HCT116 (cell line): ENCODE measurements around the gene EEF1A2.

Source experiments
- ATF3 ChIP-seq: IDR thresholded peaks from 2 replicates; pipeline ENCODE4 v1.6.1; 2012
- CEBPB ChIP-seq: IDR thresholded peaks from 2 replicates; pipeline ENCODE4 v1.6.1; 2012; ENCODE audit warnings: low read depth
- CTCF ChIP-seq, 3 experiments: fragments of 200-600 bp in 1 of 3; sonication (generic) in 1 of 3; IDR thresholded peaks in 2 of 3; conservative IDR thresholded peaks in 1 of 3; 2 replicates each; pipeline ENCODE4 v1.5.1; 2012 to 2017; ENCODE audit warnings: low read depth in 2 of 3, low read length in 2 of 3, antibody characterized with exemption in 1 of 3, borderline replicate concordance in 1 of 3, control low read depth in 1 of 3, mild to moderate bottlenecking in 1 of 3, mixed read lengths in 1 of 3, mixed run types in 1 of 3, moderate library complexity in 1 of 3; ENCODE audit not compliant: insufficient read depth in 1 of 3
- ELF1 ChIP-seq: IDR thresholded peaks from 2 replicates; pipeline ENCODE4 v1.6.1; 2012; ENCODE audit warnings: low read depth, borderline replicate concordance
- EZH2phosphoT487 ChIP-seq: fragments of 200-600 bp; IDR thresholded peaks from 2 replicates; pipeline ENCODE4 v1.6.1; 2018; ENCODE audit warnings: antibody characterized with exemption, borderline replicate concordance
- JUND ChIP-seq: IDR thresholded peaks from 2 replicates; pipeline ENCODE4 v1.6.1; 2012
- POLR2A ChIP-seq: IDR thresholded peaks from 2 replicates; pipeline ENCODE4 v1.7.0; 2011; ENCODE audit warnings: borderline replicate concordance; ENCODE audit not compliant: insufficient read depth, insufficient read length; ENCODE audit errors: extremely low read depth
- POLR2AphosphoS5 ChIP-seq: IDR thresholded peaks from 2 replicates; pipeline ENCODE4 v1.6.1; 2011; ENCODE audit warnings: mild to moderate bottlenecking, low read depth, low read length, moderate library complexity
- RAD21 ChIP-seq: IDR thresholded peaks from 2 replicates; pipeline ENCODE4 v1.6.1; 2012; ENCODE audit warnings: low read depth, mild to moderate bottlenecking
- REST ChIP-seq: IDR thresholded peaks from 2 replicates; pipeline ENCODE4 v1.6.1; 2012; ENCODE audit warnings: low read depth
- SIN3A ChIP-seq: IDR thresholded peaks from 2 replicates; pipeline ENCODE4 v1.6.1; 2012; ENCODE audit warnings: low read depth
- YY1 ChIP-seq: IDR thresholded peaks from 2 replicates; pipeline ENCODE4 v1.6.1; 2011; ENCODE audit warnings: low read length, low read depth, moderate library complexity, mild to moderate bottlenecking; ENCODE audit not compliant: insufficient replicate concordance; ENCODE audit errors: extremely low read depth
- ZFX ChIP-seq: fragments of 450-650 bp; IDR thresholded peaks from 2 replicates; pipeline ENCODE4 v1.6.1; 2017
- ZNF274 ChIP-seq: fragments of 200-500 bp; sonication (Bioruptor generic); IDR thresholded peaks from 2 replicates; pipeline ENCODE4 v1.6.1; 2014; ENCODE audit warnings: mild to moderate bottlenecking, low read depth, low read length, inconsistent platforms

- no peak for TF ChIP-seq CTCF (IDR thresholded peaks at IDR 0.05 in 2 of 3, conservative IDR thresholded peaks at IDR 0.05 in 1 of 3; ENCODE audit: borderline replicate concordance in 1 of 3, insufficient read depth in 1 of 3, low read depth in 2 of 3, low read length in 2 of 3)
- no peak for TF ChIP-seq POLR2A
- no peak for TF ChIP-seq EZH2phosphoT487
- no peak for TF ChIP-seq POLR2AphosphoS5
- TF ChIP-seq RAD21, result no peak
- TF ChIP-seq CEBPB, result no peak
- TF ChIP-seq REST, result no peak
- no peak for TF ChIP-seq JUND
- no peak for TF ChIP-seq ELF1
- no peak for TF ChIP-seq ZNF274
- no peak for TF ChIP-seq SIN3A
- TF ChIP-seq ZFX, result no peak
- no peak for TF ChIP-seq YY1
- TF ChIP-seq ATF3, result no peak
Measured at GRCh38 chr20:63449796-63450730, 48.8 kb downstream of the EEF1A2 start.
